Transverse colon (tissue), 4 donors: ENCODE data around the gene BLNK. TPM values are rescaled to one million over a fixed set of nuclear protein-coding genes. Genes with fewer than 3 reads are reported as not detected.

ENCODE experiments used
- DNase-seq: peaks from one replicate; pipeline ENCODE4 v3.0.0-alpha.2; 2019
- H3K27ac ChIP-seq, 4 donors: fragments of 200-600 bp; sonication (generic); 2 replicates each; pipeline ENCODE4 v1.5.1; 2016 to 2018; ENCODE audit warnings: inconsistent platforms in 4 of 4
- H3K27me3 ChIP-seq: fragments of 200-600 bp; sonication (generic); 2 replicates; pipeline ENCODE4 v1.5.1; 2017; ENCODE audit warnings: inconsistent platforms
- H3K36me3 ChIP-seq, 4 donors: fragments of 200-600 bp; sonication (generic); 2 replicates each; pipeline ENCODE4 v1.5.1; 2017 to 2019; ENCODE audit warnings: inconsistent platforms in 4 of 4
- H3K4me1 ChIP-seq, 4 donors: fragments of 200-600 bp; sonication (generic); 2 replicates each; pipeline ENCODE4 v1.5.1; 2017 to 2020; ENCODE audit warnings: inconsistent platforms in 4 of 4
- H3K4me3 ChIP-seq, 4 donors: fragments of 200-600 bp; sonication (generic); 1 replicate in 1 of 4; 2 replicates in 3 of 4; pipeline versions ENCODE4 v1.5.1 to v1.6.1; 2017 to 2019; ENCODE audit warnings: inconsistent platforms in 4 of 4
- H3K9me3 ChIP-seq, 2 donors: fragments of 200-600 bp; sonication (generic); 2 replicates each; pipeline ENCODE4 v1.5.1; 2017 to 2019; ENCODE audit warnings: inconsistent platforms in 2 of 2
- CTCF ChIP-seq, 5 experiments: fragments of 200-600 bp in 3 of 5; fragments of 450-650 bp in 2 of 5; sonication (generic) in 3 of 5; IDR thresholded peaks; 1 replicate in 2 of 5; 2 replicates in 3 of 5; pipeline ENCODE4 v1.5.1; 2016 to 2017; ENCODE audit warnings: antibody characterized with exemption in 5 of 5, inconsistent platforms in 3 of 5, mild to moderate bottlenecking in 2 of 5, moderate library complexity in 1 of 5
- EP300 ChIP-seq: sonication (generic); formaldehyde crosslinking; IDR thresholded peaks from one replicate; pipeline ENCODE4 v1.6.1; 2017; ENCODE audit warnings: antibody characterized with exemption, low read depth
- POLR2A ChIP-seq: fragments of 450-650 bp; IDR thresholded peaks from one replicate; pipeline ENCODE4 v1.6.1; 2016; ENCODE audit warnings: antibody characterized with exemption, mild to moderate bottlenecking, moderate library complexity
- POLR2AphosphoS5 ChIP-seq, 3 donors: sonication (generic); formaldehyde crosslinking; IDR thresholded peaks; one replicate each; pipeline ENCODE4 v1.6.1; 2016; ENCODE audit warnings: antibody characterized with exemption in 3 of 3
- WGBS, 2 donors: methylation state at CpG; one replicate each; pipeline ENCODE4 v1.1.5; 2018; ENCODE audit warnings: low coverage in 1 of 2; 5-methylcytosine and 5-hydroxymethylcytosine counted together
- in situ Hi-C, 4 donors: fragments of 200-750 bp; cut with MboI; loops; one replicate each; pipeline versions ENCODE4 v1.15.0 to v1.15.1; 2017; ENCODE audit warnings: low sequenced_read_pairs in 3 of 4, low pct_ligation_motif_present in 1 of 4, low pct_unique_long_range_greater_than_20kb in 1 of 4
- intact Hi-C: fragments of 100-400 bp; cut with DNase I; formaldehyde crosslinking; loops from one replicate; pipeline ENCODE4 v1.15.1; 2023; ENCODE audit warnings: low total_unique reads
- total RNA-seq, 4 donors: library from RNA; depleted of rRNA; stranded (reverse); fragments of >200 nt; gene quantifications; one replicate each; pipeline ENCODE4 v1.1.0, GENCODE V29; 2016

The BLNK gene
- total RNA-seq, 4 donors from 2014 or later = 5.6 to 21.8 (median 12.0) TPM

DNA sequence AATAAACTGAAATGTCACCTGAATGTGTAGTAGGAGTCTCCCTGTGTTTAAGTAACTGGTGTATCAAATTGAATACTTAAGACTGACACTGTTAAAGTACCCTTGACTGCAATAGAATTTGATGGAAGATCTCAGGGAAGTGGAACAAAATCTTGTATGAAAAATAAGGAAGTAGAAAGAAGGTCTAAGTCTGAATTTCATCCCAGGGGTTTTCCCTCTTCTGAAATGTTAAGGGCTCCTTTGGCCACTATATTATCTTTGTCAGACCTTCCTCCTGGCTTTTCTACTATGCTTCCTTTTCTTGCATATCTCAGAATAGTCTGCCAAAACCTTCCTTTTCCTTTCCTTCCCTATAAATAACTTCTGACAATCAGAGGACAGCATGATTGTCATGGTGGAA is 59.6 kb downstream of the BLNK start:
- no peak overlapping the region for H3K27ac ChIP-seq
- in situ Hi-C loops = no loop called here
- no peaks in the 10 kb centered on the region for H3K36me3 ChIP-seq
- intact Hi-C loops = no loop called here
- H3K27me3 ChIP-seq = no peaks in the 10 kb centered on the region
- TF ChIP-seq CTCF (IDR thresholded peaks at IDR 0.05) (no peak), POLR2AphosphoS5 (IDR thresholded peaks at IDR 0.05) (no peak), POLR2A (no peak), EP300 (no peak)
- H3K4me1 ChIP-seq = peaks cover 0 to 4% (median 1%) of the 10 kb centered on the region in 4 donors
- H3K4me3 ChIP-seq = no peak overlapping the region
- DNase-seq = no peak
- no peaks in the 10 kb centered on the region for H3K9me3 ChIP-seq

DNA sequence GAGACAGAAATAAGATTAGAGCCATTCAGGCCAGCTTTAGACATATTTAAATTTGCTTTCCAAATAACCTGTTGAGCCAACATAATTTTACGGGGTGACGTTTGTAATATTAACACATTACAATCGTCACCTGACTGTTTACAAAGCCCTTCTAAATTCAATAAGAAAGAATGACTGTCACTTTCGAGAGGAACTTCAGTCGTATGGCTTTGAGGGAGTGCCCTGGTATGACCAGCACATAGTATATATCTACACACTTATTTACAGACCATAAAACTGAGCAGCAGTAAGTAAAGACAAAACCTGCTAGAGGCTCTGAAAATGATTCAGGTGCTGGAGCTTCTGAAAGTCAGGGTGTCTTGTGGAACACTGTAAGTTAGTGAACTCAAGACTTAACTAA is 62.4 kb downstream of the BLNK start:
- Histone ChIP-seq H3K9me3 (no peaks in the 10 kb centered on the region), H3K27me3 (no peaks in the 10 kb centered on the region), H3K4me3 (no peak overlapping the region), H3K27ac (peak overlapping the region in 3 of 4 donors; percentile 22 to 31 (median 28)), H3K4me1 (peaks cover 0 to 4% (median 1%) of the 10 kb centered on the region in 4 donors), H3K36me3 (no peaks in the 10 kb centered on the region)
- TF ChIP-seq POLR2AphosphoS5 (IDR thresholded peaks at IDR 0.05) (no peak), CTCF (IDR thresholded peaks at IDR 0.05) (no peak), EP300 (no peak), POLR2A (no peak)
- in situ Hi-C loops = no loop called here
- intact Hi-C loops = no loop called here
- WGBS, 2 donors = 45 to 50% methylated on average over 4 to 5 of the region's 5 CpGs
- no peak for DNase-seq

DNA sequence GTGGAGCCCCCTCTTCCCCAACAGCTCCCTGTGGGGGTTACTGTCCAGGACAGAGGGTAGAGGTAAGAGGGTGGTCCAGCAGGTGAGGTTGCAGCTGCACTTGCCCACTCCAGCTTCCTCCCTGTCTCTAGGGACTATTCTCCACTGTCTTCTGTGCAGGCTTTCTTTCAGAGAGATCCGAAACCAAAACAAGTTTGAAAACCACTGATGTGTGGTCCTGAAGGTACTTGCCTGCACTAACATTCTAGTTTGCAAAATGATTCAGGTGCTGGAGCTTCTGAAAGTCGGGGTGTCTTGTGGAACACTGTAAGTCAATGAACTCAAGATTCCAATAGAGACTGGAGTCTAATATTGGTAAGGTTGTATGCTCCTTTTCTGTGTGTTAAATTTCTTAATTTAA is 63.1 kb downstream of the BLNK start:
- WGBS, 2 donors = 63% methylated on average over 2 of the region's 2 CpGs; no CpG with 5 or more reads in 1 of the 2 donors
- Histone ChIP-seq H3K9me3 (no peaks in the 10 kb centered on the region), H3K4me3 (no peak overlapping the region), H3K36me3 (no peaks in the 10 kb centered on the region), H3K27ac (no peak overlapping the region), H3K27me3 (no peaks in the 10 kb centered on the region), H3K4me1 (peaks cover 0 to 4% (median 1%) of the 10 kb centered on the region in 4 donors)
- no peak for TF ChIP-seq POLR2AphosphoS5 (IDR thresholded peaks at IDR 0.05)
- no peak for TF ChIP-seq POLR2A
- TF ChIP-seq EP300 = no peak
- TF ChIP-seq CTCF (IDR thresholded peaks at IDR 0.05) = no peak
- no peak for DNase-seq
- in situ Hi-C loops (no loop called here), intact Hi-C loops (no loop called here)

- in situ Hi-C loops = no loop called here
- TF ChIP-seq EP300 (no peak), POLR2A (no peak), CTCF (IDR thresholded peaks at IDR 0.05) (no peak), POLR2AphosphoS5 (IDR thresholded peaks at IDR 0.05) (no peak)
- WGBS, 2 donors = 100% methylated on average over 1 of the region's 1 CpG
- Histone ChIP-seq H3K4me3 (no peak overlapping the region), H3K27ac (no peak overlapping the region), H3K36me3 (peaks cover 0 to 3% (median 0%) of the 10 kb centered on the region in 4 donors), H3K27me3 (no peaks in the 10 kb centered on the region), H3K9me3 (no peaks in the 10 kb centered on the region), H3K4me1 (peaks cover 0 to 4% (median 1%) of the 10 kb centered on the region in 4 donors)
- no peak for DNase-seq
- intact Hi-C loops = no loop called here
Observed at GRCh38 chr10:96205580-96205979, 65.8 kb downstream of the BLNK start.
